Tibial nerve (tissue), 4 donors: ENCODE measurements around the gene ZFAND3. TPM values are rescaled to one million over a fixed set of nuclear protein-coding genes. Genes with fewer than 3 reads are reported as not detected.
A peak's percentile ranks its signal among the peaks of the same experiment; 100 is the strongest.
"Not testable (repeated sequence)": the region's sequence is repeated elsewhere in the genome, so short reads cannot be mapped to it uniquely, and the experiment has no call there.

Experiments
- DNase-seq, 2 donors: peaks; one replicate each; pipeline ENCODE4 v3.0.0-alpha.2; 2019; ENCODE audit warnings: low spot score in 2 of 2
- H3K27ac ChIP-seq, 4 donors: fragments of 200-600 bp; sonication (generic) in 3 of 4; one replicate each; pipeline ENCODE4 v1.5.1; 2017 to 2019; ENCODE audit warnings: mild to moderate bottlenecking in 1 of 4
- H3K27me3 ChIP-seq, 2 donors: fragments of 200-600 bp; sonication (generic) in 1 of 2; one replicate each; pipeline versions ENCODE4 v1.5.1 to v1.6.0; 2017 to 2019
- H3K36me3 ChIP-seq, 3 donors: fragments of 200-600 bp; sonication (generic); one replicate each; pipeline ENCODE4 v1.5.1; 2018 to 2019
- H3K4me1 ChIP-seq, 4 donors: fragments of 200-600 bp; sonication (generic) in 3 of 4; one replicate each; pipeline ENCODE4 v1.5.1; 2017 to 2019
- H3K4me3 ChIP-seq, 4 donors: fragments of 200-600 bp; sonication (generic) in 3 of 4; one replicate each; pipeline ENCODE4 v1.5.1; 2017 to 2019; ENCODE audit warnings: mild to moderate bottlenecking in 1 of 4, moderate library complexity in 1 of 4
- H3K9me3 ChIP-seq, 4 donors: fragments of 200-600 bp; sonication (generic) in 3 of 4; one replicate each; pipeline ENCODE4 v1.5.1; 2017 to 2019
- EP300 ChIP-seq, 2 donors: sonication (generic); formaldehyde crosslinking; IDR thresholded peaks; one replicate each; pipeline ENCODE4 v1.6.1; 2017; ENCODE audit warnings: antibody characterized with exemption in 2 of 2, mild to moderate bottlenecking in 1 of 2
- POLR2A ChIP-seq, 2 donors: fragments of 450-650 bp; IDR thresholded peaks; one replicate each; pipeline ENCODE4 v1.6.1; 2017; ENCODE audit warnings: antibody characterized with exemption in 2 of 2, mild to moderate bottlenecking in 2 of 2, moderate library complexity in 2 of 2
- WGBS, 2 donors: methylation state at CpG; one replicate each; pipeline ENCODE4 v1.1.5; 2018; 5-methylcytosine and 5-hydroxymethylcytosine counted together
- total RNA-seq, 4 donors: library from RNA; depleted of rRNA; stranded (reverse); fragments of >200 nt; gene quantifications; one replicate each; pipeline ENCODE4 v1.1.0, GENCODE V29; 2016
- TF ChIP-seq, protein P1 (sequence below), 5 experiments: fragments of 200-600 bp in 3 of 5; fragments of 450-650 bp in 2 of 5; sonication (generic) in 3 of 5; IDR thresholded peaks; one replicate each; pipeline ENCODE4 v1.5.1; 2016 to 2019; ENCODE audit warnings: antibody characterized with exemption in 5 of 5, mild to moderate bottlenecking in 3 of 5, moderate library complexity in 2 of 5

The ZFAND3 gene
- total RNA-seq, 4 donors from 2014 or later: 30.1 to 47.9 (median 39.1) TPM

DNA sequence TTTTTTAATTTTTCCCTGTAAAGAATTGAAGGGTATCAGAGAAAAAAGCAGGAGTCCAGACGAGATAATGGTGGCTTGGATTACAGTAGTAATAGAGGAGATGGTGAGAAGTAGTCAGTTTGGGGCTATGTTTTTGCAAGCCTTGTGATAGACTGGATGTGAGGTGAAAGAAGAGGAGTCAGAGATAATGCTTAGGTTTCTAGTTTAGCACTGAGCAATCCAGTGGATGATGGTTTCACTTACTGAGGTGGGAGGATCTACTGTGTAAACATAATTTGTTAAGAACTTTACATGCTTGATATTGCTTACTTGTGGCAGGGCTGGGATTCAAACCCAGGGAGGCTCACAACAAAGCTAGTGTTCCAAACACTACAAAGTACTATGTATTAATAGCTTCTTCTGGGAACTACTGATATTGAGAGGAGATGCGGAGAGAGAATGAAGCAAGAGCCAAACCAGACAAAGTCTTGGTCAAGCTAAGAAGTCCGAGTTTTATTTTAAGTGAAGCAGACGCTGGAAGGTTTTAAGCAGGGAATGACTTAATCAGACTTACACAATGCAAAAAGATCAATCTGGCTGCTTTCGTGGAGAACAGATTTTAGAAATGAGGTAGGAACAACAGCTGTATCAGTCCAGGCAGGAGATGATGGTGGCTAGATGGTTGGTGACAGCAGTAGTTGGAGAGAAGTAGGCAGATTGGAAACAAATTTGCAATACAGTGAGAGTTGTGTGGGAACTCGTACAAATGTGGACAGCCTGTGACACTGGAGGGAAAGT, 58.0 kb downstream of the ZFAND3 start:
- peaks cover 0 to 46% (median 11%) of the 10 kb centered on the region in 4 donors for H3K4me1 ChIP-seq
- no peaks in the 10 kb centered on the region for H3K9me3 ChIP-seq
- H3K27me3 ChIP-seq: no peaks in the 10 kb centered on the region
- no peaks in the 10 kb centered on the region for H3K36me3 ChIP-seq
- 80 to 90% methylated on average over 6 of the region's 6 CpGs for WGBS, 2 donors
- TF ChIP-seq EP300 (IDR thresholded peaks at IDR 0.05) (no peak), POLR2A (IDR thresholded peaks at IDR 0.05) (no peak)
- TF ChIP-seq, protein P1, sequence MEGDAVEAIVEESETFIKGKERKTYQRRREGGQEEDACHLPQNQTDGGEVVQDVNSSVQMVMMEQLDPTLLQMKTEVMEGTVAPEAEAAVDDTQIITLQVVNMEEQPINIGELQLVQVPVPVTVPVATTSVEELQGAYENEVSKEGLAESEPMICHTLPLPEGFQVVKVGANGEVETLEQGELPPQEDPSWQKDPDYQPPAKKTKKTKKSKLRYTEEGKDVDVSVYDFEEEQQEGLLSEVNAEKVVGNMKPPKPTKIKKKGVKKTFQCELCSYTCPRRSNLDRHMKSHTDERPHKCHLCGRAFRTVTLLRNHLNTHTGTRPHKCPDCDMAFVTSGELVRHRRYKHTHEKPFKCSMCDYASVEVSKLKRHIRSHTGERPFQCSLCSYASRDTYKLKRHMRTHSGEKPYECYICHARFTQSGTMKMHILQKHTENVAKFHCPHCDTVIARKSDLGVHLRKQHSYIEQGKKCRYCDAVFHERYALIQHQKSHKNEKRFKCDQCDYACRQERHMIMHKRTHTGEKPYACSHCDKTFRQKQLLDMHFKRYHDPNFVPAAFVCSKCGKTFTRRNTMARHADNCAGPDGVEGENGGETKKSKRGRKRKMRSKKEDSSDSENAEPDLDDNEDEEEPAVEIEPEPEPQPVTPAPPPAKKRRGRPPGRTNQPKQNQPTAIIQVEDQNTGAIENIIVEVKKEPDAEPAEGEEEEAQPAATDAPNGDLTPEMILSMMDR (IDR thresholded peaks at IDR 0.05): no peak
- DNase-seq: no peak
- no peak overlapping the region for H3K4me3 ChIP-seq
- no peak overlapping the region for H3K27ac ChIP-seq

DNA sequence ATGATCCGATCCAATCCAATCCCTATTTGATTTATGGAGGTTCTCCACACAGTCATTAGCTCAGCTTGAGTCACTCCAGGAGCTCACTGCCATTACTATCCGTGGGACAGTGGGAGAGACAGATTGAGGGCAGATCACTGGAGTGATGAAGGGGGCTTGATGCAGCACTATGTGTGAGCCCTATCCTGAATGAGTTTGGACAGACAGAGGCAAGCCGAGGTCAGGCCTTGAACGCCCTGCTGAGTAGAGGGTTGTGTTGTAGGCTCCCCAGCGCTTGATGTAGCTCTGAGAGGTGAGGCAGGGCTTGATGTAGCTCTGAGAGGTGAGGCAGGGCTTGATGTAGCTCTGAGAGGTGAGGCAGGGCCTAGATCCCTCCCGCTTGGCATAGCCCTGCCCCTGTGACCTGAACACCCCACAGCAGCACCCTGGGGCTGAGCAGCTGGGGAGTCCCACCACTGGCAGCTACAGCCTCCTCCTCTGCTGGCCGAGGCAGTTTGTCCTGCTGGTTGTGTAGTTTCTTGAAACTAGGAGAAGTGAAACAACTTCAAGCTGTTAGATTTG, 58.7 kb downstream of the ZFAND3 start:
- no peak for DNase-seq
- WGBS, 2 donors: 76 to 86% methylated on average over 7 of the region's 7 CpGs

DNA sequence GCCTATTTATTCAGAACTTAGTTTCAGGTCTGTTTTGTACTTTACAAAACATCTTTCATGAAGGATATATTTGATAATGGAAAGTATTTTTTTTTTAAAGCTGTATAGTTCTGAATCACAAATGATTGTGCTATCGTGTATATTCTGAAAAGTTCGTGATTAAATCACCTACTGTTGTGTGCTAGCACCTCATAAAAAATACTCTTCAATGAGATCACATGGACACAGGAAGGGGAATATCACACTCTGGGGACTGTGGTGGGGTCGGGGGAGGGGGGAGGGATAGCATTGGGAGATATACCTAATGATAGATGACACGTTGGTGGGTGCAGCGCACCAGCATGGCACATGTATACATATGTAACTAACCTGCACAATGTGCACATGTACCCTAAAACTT, 61.1 kb downstream of the ZFAND3 start:
- peaks cover 0 to 51% (median 17%) of the 10 kb centered on the region in 4 donors for H3K4me1 ChIP-seq
- H3K4me3 ChIP-seq, H3K9me3 ChIP-seq, H3K27ac ChIP-seq, DNase-seq, H3K36me3 ChIP-seq, H3K27me3 ChIP-seq: not testable (repeated sequence)
- 68 to 78% methylated on average over 5 of the region's 5 CpGs for WGBS, 2 donors

More for the DNA sequence above, 58.7 kb downstream of the ZFAND3 start:
- H3K36me3 ChIP-seq: no peaks in the 10 kb centered on the region
- H3K27ac ChIP-seq: no peak overlapping the region
- no peaks in the 10 kb centered on the region for H3K27me3 ChIP-seq
- H3K4me1 ChIP-seq: peaks cover 0 to 51% (median 16%) of the 10 kb centered on the region in 4 donors
- H3K9me3 ChIP-seq: no peaks in the 10 kb centered on the region
- no peak overlapping the region for H3K4me3 ChIP-seq
- TF ChIP-seq, protein P1 (IDR thresholded peaks at IDR 0.05): no peak
- TF ChIP-seq EP300 (IDR thresholded peaks at IDR 0.05): no peak
- no peak for TF ChIP-seq POLR2A (IDR thresholded peaks at IDR 0.05)

DNA sequence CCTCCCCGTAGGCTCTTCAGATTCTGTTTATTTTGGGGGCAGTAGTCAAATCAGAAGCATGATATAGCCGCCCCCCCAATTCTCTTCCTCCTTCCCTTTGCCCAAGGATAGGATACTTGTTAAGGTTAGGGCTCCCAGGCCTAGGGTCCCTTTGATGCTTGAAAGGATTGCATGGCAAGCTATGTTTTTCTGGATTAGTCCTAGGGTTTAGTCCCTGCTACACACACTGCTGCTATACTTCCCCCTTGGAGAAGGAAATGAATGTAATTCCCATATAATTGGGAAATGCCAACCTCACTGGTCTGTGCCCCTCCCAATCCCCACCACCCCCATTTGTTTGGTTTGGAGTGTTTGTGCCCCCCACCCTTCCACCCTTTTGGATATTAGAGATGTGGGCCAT, 62.8 kb downstream of the ZFAND3 start:
- no peak for DNase-seq
- H3K4me1 ChIP-seq: peaks cover 0 to 54% (median 17%) of the 10 kb centered on the region in 4 donors
- H3K9me3 ChIP-seq: no peaks in the 10 kb centered on the region
- no peaks in the 10 kb centered on the region for H3K27me3 ChIP-seq
- no peaks in the 10 kb centered on the region for H3K36me3 ChIP-seq
- 89 to 94% methylated on average over 2 of the region's 2 CpGs for WGBS, 2 donors
- TF ChIP-seq EP300 (IDR thresholded peaks at IDR 0.05): no peak
- no peak for TF ChIP-seq POLR2A (IDR thresholded peaks at IDR 0.05)
- TF ChIP-seq, protein P1 (IDR thresholded peaks at IDR 0.05): no peak
- no peak overlapping the region for H3K4me3 ChIP-seq
- peak overlapping the region in 2 of 4 donors; percentile 25 to 58 for H3K27ac ChIP-seq

DNA sequence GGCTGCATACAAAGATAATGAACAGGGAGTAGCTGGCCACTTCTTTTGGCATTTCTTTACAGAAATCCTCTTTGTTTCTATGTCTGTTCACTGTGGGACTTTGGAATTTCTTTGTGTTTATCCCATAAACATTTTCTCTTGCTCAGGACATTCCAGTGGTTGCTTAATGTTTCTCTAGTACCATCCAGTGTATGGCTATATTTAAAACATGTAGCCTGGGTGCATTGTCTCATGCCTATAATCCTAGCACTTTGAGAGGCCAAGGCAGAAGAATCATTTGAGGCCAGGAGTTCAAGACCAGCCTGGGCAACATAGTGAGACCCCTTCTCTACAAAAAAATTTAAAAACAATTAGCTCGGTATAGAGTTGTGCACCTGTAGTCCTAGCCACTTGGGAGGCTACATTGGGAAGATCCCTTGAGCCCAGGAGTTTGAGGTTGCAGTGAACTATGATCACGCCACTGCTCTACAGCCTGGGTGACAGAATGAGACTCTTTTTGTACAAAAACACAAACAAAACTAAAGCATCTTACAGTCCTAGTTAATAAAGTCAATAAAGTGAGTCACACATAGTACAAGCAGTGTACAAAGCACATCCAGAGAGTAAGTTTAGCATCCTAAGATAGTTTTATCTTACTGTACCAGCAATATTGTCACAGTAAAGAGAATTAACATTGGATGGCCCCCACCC, 63.3 kb downstream of the ZFAND3 start:
- no peak for DNase-seq
- Histone ChIP-seq H3K36me3 (no peaks in the 10 kb centered on the region), H3K27me3 (no peaks in the 10 kb centered on the region), H3K9me3 (no peaks in the 10 kb centered on the region), H3K4me1 (peaks cover 0 to 54% (median 16%) of the 10 kb centered on the region in 4 donors), H3K27ac (peak overlapping the region in 2 of 4 donors; percentile 25 to 58), H3K4me3 (no peak overlapping the region)
- WGBS, 2 donors: 84 to 92% methylated on average over 2 of the region's 2 CpGs
- no peak for TF ChIP-seq POLR2A (IDR thresholded peaks at IDR 0.05)
- TF ChIP-seq EP300 (IDR thresholded peaks at IDR 0.05): no peak
- TF ChIP-seq, protein P1 (IDR thresholded peaks at IDR 0.05): no peak
